Hematopoietic multipotent progenitor cell treated with erythropoietin and hydrocortisone succinate and interleukin-3 and kit ligand, for 6 days (in vitro differentiated cells): ENCODE results near the gene MUTYH.
"Not testable (repeated sequence)": the region's sequence is repeated elsewhere in the genome, so short reads cannot be mapped to it uniquely, and the experiment has no call there.

Experiments used
- DNase-seq: peaks from one replicate; pipeline ENCODE4 v3.0.0-alpha.2; 2015

The MUTYH gene

GRCh38 chr1:45339789-45340558 is at the start of gene MUTYH, which contains the start of gene TOE1:
Gene MUTYH (minus strand): TSS chr1:45340440. CDS start chr1:45334505, 5,935 bp downstream.
Gene TOE1 (plus strand): TSS chr1:45340170. CDS start chr1:45340253, 83 bp downstream.
- peak; percentile 97 for DNase-seq

GRCh38 chr1:45386219-45386618 is 46.0 kb upstream of the MUTYH start:
- DNase-seq, result no peak

- no peak for DNase-seq
Measured at GRCh38 chr1:45385302-45385701, 45.1 kb upstream of the MUTYH start.

GRCh38 chr1:45384213-45384612 is 44.0 kb upstream of the MUTYH start:
- DNase-seq, result not testable (repeated sequence)

- DNase-seq, result no peak
Measured at GRCh38 chr1:45383191-45383590, 43.0 kb upstream of the MUTYH start.

- no peak for DNase-seq
Measured at GRCh38 chr1:45381243-45381642, 41.0 kb upstream of the MUTYH start.

- DNase-seq, result no peak
Measured at GRCh38 chr1:45380730-45381129, 40.5 kb upstream of the MUTYH start.

- DNase-seq, result no peak
Measured at GRCh38 chr1:45380125-45380524, 39.9 kb upstream of the MUTYH start.

GRCh38 chr1:45379524-45379923 is 39.3 kb upstream of the MUTYH start:
- no peak for DNase-seq

GRCh38 chr1:45378184-45378583 is 37.9 kb upstream of the MUTYH start:
- DNase-seq, result no peak

- DNase-seq, result no peak
Measured at GRCh38 chr1:45375104-45376090, 35.2 kb upstream of the MUTYH start.

GRCh38 chr1:45373573-45373972 is 33.3 kb upstream of the MUTYH start:
- DNase-seq, result no peak

- no peak for DNase-seq
Measured at GRCh38 chr1:45370575-45370974, 30.3 kb upstream of the MUTYH start.

GRCh38 chr1:45365051-45365450 is 24.8 kb upstream of the MUTYH start:
- no peak for DNase-seq

- DNase-seq, result no peak
Measured at GRCh38 chr1:45364294-45364693, 24.1 kb upstream of the MUTYH start.

GRCh38 chr1:45360981-45361380 is 20.7 kb upstream of the MUTYH start:
- DNase-seq, result not testable (repeated sequence)

- peak; percentile 88 for DNase-seq
Measured at GRCh38 chr1:45359882-45360513, 19.8 kb upstream of the MUTYH start.

- no peak for DNase-seq
Measured at GRCh38 chr1:45356186-45356585, 15.9 kb upstream of the MUTYH start.

GRCh38 chr1:45355683-45356082 is 15.4 kb upstream of the MUTYH start:
- DNase-seq, result no peak

- DNase-seq, result no peak
Measured at GRCh38 chr1:45354838-45355237, 14.6 kb upstream of the MUTYH start.

- DNase-seq, result no peak
Measured at GRCh38 chr1:45353685-45354084, 13.4 kb upstream of the MUTYH start.

- no peak for DNase-seq
Measured at GRCh38 chr1:45351508-45351907, 11.3 kb upstream of the MUTYH start.
